NCI-H1105 treated with DMSO at 0.1 percent for 48 hours (cell line): ENCODE measurements around the gene NPTX1.

Experiments used
- DNase-seq: peaks from one replicate; lab custom pipeline; 2025; lab: John Stamatoyannopoulos, UW

The NPTX1 gene

GRCh38 chr17:80426671-80427326 is 49.6 kb downstream of the NPTX1 start:
- peak; percentile 41 for DNase-seq

GRCh38 chr17:80425835-80426426 is 50.5 kb downstream of the NPTX1 start:
- DNase-seq = no peak

GRCh38 chr17:80424878-80425765 is 51.3 kb downstream of the NPTX1 start:
- no peak for DNase-seq

GRCh38 chr17:80424261-80424660 is 52.1 kb downstream of the NPTX1 start:
- DNase-seq = no peak

GRCh38 chr17:80423536-80424225 is 52.7 kb downstream of the NPTX1 start:
- no peak for DNase-seq

- no peak for DNase-seq
Measured at GRCh38 chr17:80422981-80423380, 53.4 kb downstream of the NPTX1 start.

GRCh38 chr17:80422276-80422675 is 54.1 kb downstream of the NPTX1 start:
- DNase-seq = no peak

- no peak for DNase-seq
Measured at GRCh38 chr17:80421381-80422090, 54.9 kb downstream of the NPTX1 start.

GRCh38 chr17:80419255-80419654 is 57.2 kb downstream of the NPTX1 start:
- DNase-seq = no peak

- no peak for DNase-seq
Measured at GRCh38 chr17:80418589-80418988, 57.8 kb downstream of the NPTX1 start.
